HTERT RPE-1 (cell line): ENCODE results near the gene ZNF436.
"Not testable (repeated sequence)": the region's sequence is repeated elsewhere in the genome, so short reads cannot be mapped to it uniquely, and the experiment has no call there.

Experiments used
- in situ Hi-C: fragments of 300-500 bp; cut with MboI; formaldehyde crosslinking; loops from 4 replicates; pipeline ENCODE4 v1.14.3; 2020; ENCODE audit warnings: low sequenced_read_pairs

ZNF436 gene

GRCh38 chr1:23393706-23394105 lies 24.1 kb upstream of the ZNF436 start:
- in situ Hi-C loops, result no loop called here

GRCh38 chr1:23392125-23392855 lies 22.7 kb upstream of the ZNF436 start:
- in situ Hi-C loops, result no loop called here

GRCh38 chr1:23389837-23390321 lies 20.2 kb upstream of the ZNF436 start:
- in situ Hi-C loops, result no loop called here

- in situ Hi-C loops, result no loop called here
These were observed 17.9 kb upstream of the ZNF436 start for GRCh38 chr1:23387494-23387893.

- in situ Hi-C loops, result no loop called here
These were observed 15.5 kb upstream of the ZNF436 start for GRCh38 chr1:23385119-23385621.

GRCh38 chr1:23384312-23385058 lies 14.8 kb upstream of the ZNF436 start:
- in situ Hi-C loops, result no loop called here

- in situ Hi-C loops, result no loop called here
These were observed 14.1 kb upstream of the ZNF436 start for GRCh38 chr1:23383577-23384311.

GRCh38 chr1:23381233-23381885 lies 11.7 kb upstream of the ZNF436 start:
- in situ Hi-C loops, result no loop called here

- in situ Hi-C loops, result no loop called here
These were observed 11.1 kb upstream of the ZNF436 start for GRCh38 chr1:23380719-23381118.

GRCh38 chr1:23380236-23380635 lies 10.6 kb upstream of the ZNF436 start:
- in situ Hi-C loops, result not testable (repeated sequence)

GRCh38 chr1:23376890-23377811 lies 7.5 kb upstream of the ZNF436 start:
- in situ Hi-C loops, result no loop called here

- in situ Hi-C loops, result not testable (repeated sequence)
These were observed 4.6 kb upstream of the ZNF436 start for GRCh38 chr1:23374079-23374735.

GRCh38 chr1:23371987-23372880 lies 2.6 kb upstream of the ZNF436 start:
- in situ Hi-C loops, result no loop called here

- in situ Hi-C loops, result no loop called here
These were observed 1.3 kb upstream of the ZNF436 start for GRCh38 chr1:23370709-23371584.

GRCh38 chr1:23370330-23370708 lies 683 bp upstream of the ZNF436 start:
- in situ Hi-C loops, result no loop called here

GRCh38 chr1:23368562-23369334 lies 888 bp downstream of the ZNF436 start:
- in situ Hi-C loops, result no loop called here
